NCI-H2227 treated with DMSO at 0.1 percent for 48 hours (cell line): ENCODE results near the gene SEMA5A.

ENCODE experiments used
- DNase-seq: peaks from one replicate; lab custom pipeline; 2025; lab: John Stamatoyannopoulos, UW

SEMA5A gene

GRCh38 chr5:9331372-9331771 is 214.5 kb downstream of the SEMA5A start:
- DNase-seq: no peak

- DNase-seq: no peak
Observed at GRCh38 chr5:9329125-9329524, 216.8 kb downstream of the SEMA5A start.

GRCh38 chr5:9325549-9325948 is 220.3 kb downstream of the SEMA5A start:
- no peak for DNase-seq

GRCh38 chr5:9324348-9325077 is 221.4 kb downstream of the SEMA5A start:
- no peak for DNase-seq

DNA sequence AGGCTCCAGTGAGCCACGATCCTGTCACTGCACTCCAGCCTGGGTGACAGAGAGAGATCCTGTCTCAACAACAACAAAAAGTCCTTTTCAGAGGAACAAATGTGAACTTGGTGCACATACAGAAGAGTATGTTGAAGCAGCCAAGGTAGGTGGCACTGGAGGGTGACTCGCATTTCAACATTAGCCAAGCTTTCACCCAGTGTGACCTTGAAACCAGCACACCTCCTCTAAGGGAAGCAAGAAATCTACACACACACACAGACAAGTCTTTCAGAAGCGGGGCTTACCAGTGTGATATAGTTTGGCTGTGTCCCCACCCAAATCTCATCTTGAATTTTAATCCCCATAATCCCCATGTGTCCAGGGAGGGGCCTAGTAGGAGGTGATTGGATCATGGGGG is 225.2 kb downstream of the SEMA5A start:
- no peak for DNase-seq

- no peak for DNase-seq
Observed at GRCh38 chr5:9318031-9318430, 227.8 kb downstream of the SEMA5A start.

DNA sequence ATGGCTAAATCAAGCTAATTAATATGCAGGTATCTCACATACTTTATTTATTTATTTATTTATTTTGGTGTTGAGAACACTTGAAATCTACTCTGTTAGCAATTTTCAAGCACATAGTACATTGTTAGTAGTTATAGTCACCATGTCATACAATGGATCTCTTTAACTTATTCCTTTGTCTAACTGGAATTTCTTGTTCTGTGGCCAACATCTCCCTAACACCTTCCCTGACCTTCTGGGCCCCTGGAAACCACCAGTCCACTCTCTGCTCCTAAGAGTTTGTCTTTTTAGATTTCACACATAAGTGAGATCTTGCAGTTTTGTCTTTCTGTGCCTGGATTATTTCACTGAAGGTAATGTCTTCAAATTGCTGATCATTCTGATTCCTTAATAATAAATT is 229.1 kb downstream of the SEMA5A start:
- no peak for DNase-seq

- DNase-seq: no peak
Observed at GRCh38 chr5:9316041-9316440, 229.8 kb downstream of the SEMA5A start.

DNA sequence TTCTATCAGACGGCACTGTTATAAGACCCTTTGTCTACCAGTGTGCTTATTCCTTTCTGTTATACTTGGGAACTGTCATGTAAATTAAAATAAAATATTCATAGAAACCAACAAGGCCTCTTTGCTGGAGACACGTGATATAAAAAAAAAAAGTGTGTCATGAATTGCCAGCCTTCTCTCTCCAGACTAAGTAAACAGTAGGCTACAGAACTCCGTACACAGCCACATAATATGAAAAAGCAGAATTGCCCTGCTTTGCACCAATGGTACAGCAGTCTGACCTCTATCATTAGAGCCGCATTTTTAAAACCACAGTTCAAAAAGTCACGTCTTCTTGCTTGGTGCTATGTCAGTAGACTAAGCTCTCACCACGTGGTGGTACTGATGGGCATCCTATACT is 231.3 kb downstream of the SEMA5A start:
- DNase-seq: no peak

GRCh38 chr5:9313751-9314150 is 232.1 kb downstream of the SEMA5A start:
- DNase-seq: no peak

GRCh38 chr5:9307150-9307549 is 238.7 kb downstream of the SEMA5A start:
- DNase-seq: no peak

DNA sequence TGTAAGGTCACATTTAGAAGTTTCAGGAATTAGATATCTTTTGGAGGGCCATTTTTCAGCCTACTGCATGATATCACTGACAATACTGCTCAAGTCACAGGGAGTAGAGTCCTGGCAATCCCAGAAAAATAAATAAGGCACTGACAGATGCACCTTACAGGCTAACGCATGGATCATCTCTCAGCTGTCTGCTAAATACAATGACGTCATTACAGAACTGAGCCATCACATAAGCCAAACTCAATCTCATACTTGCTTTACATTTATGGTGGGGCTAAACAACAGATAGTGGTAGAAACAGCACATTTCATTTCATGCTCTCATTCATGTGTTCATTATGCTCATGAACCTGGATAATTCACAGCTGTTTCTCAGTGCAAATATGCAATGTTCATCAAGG is 243.7 kb downstream of the SEMA5A start:
- no peak for DNase-seq

DNA sequence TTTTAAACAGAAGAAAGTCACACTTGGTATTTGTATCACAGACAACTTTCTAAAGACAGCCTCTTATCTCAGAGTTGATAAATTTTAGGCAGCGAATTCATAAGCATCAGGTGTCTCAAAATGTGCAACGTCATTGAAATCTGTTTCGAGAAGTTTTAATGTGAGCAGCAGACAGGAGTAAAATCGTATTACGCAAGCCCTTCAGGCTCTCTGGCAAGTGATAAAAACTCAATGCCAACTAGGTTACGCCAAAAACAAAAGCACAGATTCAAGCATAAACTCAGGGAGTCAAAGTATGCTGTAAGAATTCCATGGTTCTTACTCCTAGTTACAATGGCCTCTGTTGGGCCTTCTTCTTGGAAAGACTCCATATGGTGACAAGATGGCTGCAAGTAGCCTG is 244.7 kb downstream of the SEMA5A start:
- no peak for DNase-seq

DNA sequence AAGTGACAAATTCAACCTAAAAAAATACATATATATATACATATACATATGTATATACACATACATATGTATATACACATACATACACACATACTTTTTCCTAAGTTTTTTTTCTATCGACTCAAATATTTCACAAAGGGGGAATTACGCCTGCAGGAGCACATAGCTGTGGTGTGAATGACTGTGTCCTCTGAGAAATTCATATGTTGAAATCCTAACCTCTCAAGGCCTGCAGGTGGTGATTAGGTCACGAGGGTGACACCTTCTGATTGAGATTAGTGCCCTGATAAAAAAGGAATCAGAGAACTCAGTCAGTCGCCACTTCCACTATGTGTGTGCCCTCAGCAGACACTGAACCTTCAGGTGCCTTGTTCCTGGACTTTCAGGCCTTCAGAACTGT is 248.7 kb downstream of the SEMA5A start:
- no peak for DNase-seq

DNA sequence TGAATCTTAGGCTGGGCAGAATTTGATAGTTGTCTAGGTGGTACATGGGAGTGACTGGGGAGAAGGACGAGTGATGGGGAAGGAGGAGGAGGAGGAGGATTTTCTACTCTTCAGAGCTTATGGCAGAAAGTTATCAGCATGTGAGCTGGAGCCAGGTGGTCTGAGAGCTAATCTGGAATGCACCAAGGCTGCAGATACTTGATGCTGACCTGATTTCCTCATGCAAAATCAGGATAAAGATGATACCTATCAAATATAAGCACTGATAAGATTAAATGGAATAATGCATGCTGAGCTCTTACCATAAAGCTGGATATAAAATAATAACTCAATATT is 250.4 kb downstream of the SEMA5A start:
- no peak for DNase-seq

- DNase-seq: no peak
Observed at GRCh38 chr5:9294793-9295465, 250.9 kb downstream of the SEMA5A start.

GRCh38 chr5:9288234-9288633 is 257.6 kb downstream of the SEMA5A start:
- no peak for DNase-seq

DNA sequence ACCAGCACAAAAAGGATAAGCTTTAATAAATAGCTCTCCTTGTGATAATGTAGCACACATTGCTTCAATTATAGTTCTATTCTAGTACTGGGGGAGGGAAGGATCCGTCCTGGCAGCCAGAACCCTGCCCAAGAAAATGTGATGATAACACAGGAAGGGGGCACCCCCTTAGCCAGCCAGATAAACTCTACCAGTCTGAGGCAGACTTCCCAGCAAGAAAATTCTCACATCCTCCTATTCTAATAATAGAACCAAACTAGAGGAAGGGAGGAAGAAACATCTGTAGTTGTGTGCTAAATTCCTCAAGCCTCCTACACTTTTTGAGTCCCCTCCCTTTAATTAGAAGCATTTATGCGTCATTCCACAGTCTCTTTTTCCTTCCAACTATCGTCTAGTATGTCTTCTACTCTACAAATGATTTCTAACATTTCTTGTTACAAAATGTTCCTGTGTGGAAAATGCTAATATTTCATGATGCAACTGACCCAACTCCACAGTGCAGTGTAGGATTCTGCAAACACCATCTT is 261.0 kb downstream of the SEMA5A start:
- DNase-seq: no peak

DNA sequence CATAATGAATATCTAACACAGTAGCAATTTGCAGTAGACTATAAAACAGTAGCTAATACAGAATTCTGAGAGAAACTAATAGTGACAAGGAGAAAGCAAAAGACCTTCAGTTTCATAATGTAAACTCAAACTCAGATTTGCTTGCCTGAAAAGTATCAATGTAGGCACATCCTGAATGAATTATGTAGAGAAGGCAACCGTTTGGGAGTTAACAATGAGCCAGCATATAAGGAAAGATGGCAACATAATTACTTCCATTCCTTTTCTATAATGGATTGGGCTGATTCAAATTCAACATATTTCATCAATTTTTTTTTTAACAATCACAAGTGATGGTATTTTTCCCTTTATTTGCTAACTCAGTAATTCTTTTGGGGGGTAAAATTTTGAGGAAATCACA is 261.6 kb downstream of the SEMA5A start:
- DNase-seq: no peak

DNA sequence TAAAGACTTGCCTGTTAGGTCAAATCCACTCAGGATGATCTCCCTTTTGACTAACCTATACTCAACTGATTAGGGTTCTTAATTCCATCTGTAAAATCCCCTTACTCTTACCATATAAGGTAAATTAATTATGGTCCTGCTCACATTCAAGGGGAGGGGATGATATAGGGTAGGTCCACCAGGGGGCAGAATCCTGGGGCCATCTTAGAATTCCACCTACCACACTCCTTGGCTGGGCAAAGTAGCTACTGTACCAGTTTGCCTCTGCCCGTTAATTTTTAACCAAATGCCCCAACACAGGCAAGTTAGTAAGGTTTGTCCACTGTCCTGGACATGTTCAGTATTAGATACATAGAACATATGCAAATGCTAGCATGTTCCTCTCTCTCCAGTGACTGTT is 262.4 kb downstream of the SEMA5A start:
- no peak for DNase-seq

- no peak for DNase-seq
Observed at GRCh38 chr5:9283021-9283420, 262.9 kb downstream of the SEMA5A start.

- DNase-seq: no peak
Observed at GRCh38 chr5:9282211-9282610, 263.7 kb downstream of the SEMA5A start.

DNA sequence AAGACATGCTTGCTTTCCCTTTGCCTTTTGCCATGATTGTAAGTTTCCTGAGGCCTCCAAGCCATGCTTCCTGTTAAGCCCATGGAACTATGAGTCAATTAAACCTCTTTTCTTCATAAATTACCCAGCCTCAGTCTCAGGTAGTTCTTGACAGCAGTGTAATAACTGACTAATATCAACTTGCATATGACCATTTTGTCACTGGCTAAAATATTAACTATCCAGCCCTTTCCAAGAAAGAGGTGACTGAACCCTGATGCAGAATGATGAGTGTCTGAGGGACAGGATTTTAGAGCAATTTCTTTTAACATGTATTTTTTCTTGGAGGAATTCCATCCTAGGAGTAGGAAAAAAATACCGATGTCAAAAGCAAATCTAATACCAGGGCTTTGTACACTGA is 266.1 kb downstream of the SEMA5A start:
- no peak for DNase-seq
